HepG2 (cell line): ENCODE data around the gene FBXL12. TPM values are rescaled to one million over a fixed set of nuclear protein-coding genes. Genes with fewer than 3 reads are reported as not detected.
A peak's percentile ranks its signal among the peaks of the same experiment; 100 is the strongest.

Experiments
- ARID2 ChIP-seq: sonication (generic); formaldehyde crosslinking; IDR thresholded peaks from 2 replicates; pipeline ENCODE4 v1.8.1; 2022; ENCODE audit warnings: mild to moderate bottlenecking, missing genetic modification reagents, borderline replicate concordance
- CBX1 ChIP-seq: IDR thresholded peaks from one replicate; pipeline ENCODE4 v1.6.1; 2016; ENCODE audit warnings: antibody characterized with exemption, low read depth
- CREBL2 ChIP-seq: sonication (generic); formaldehyde crosslinking; IDR thresholded peaks from 2 replicates; pipeline ENCODE4 v1.8.1; 2023; ENCODE audit warnings: missing genetic modification reagents, mild to moderate bottlenecking, borderline replicate concordance
- HOXA5 ChIP-seq: sonication (generic); formaldehyde crosslinking; IDR thresholded peaks from 2 replicates; pipeline ENCODE4 v1.4.0; 2020; ENCODE audit warnings: missing genetic modification reagents
- KLF11 ChIP-seq: IDR thresholded peaks from 2 replicates; pipeline ENCODE4 v1.6.1; 2016; ENCODE audit warnings: missing compliant biosample characterization
- NR2C2 ChIP-seq: sonication (generic); formaldehyde crosslinking; IDR thresholded peaks from 2 replicates; pipeline ENCODE4 v1.4.0; 2020; ENCODE audit warnings: missing genetic modification reagents, mild to moderate bottlenecking, moderate library complexity, borderline replicate concordance
- NR3C1 ChIP-seq: sonication (generic); formaldehyde crosslinking; IDR thresholded peaks from 2 replicates; pipeline ENCODE4 v1.4.0; 2020; ENCODE audit warnings: missing genetic modification reagents
- NRL ChIP-seq: sonication (generic); formaldehyde crosslinking; IDR thresholded peaks from 2 replicates; pipeline ENCODE4 v1.5.0; 2020; ENCODE audit warnings: missing genetic modification reagents, mild to moderate bottlenecking, moderate library complexity, borderline replicate concordance
- RCOR2 ChIP-seq: IDR thresholded peaks from 2 replicates; pipeline ENCODE4 v1.6.1; 2016; ENCODE audit warnings: missing biosample characterization, missing genetic modification reagents
- RFX3 ChIP-seq: IDR thresholded peaks from 2 replicates; pipeline ENCODE4 v1.6.1; 2016; ENCODE audit warnings: missing biosample characterization, missing genetic modification reagents
- SETDB1 ChIP-seq: sonication (generic); formaldehyde crosslinking; IDR thresholded peaks from 2 replicates; pipeline ENCODE4 v1.5.1; 2020; ENCODE audit warnings: missing genetic modification reagents, mild to moderate bottlenecking, borderline replicate concordance
- SMAD3 ChIP-seq: sonication (generic); formaldehyde crosslinking; IDR thresholded peaks from 2 replicates; pipeline ENCODE4 v1.4.0; 2020; ENCODE audit warnings: missing genetic modification reagents
- ZBTB25 ChIP-seq: IDR thresholded peaks from 2 replicates; pipeline ENCODE4 v1.6.1; 2018; ENCODE audit warnings: missing genetic modification reagents
- ZNF10 ChIP-seq: sonication (generic); formaldehyde crosslinking; IDR thresholded peaks from 2 replicates; pipeline ENCODE4 v1.4.0; 2020; ENCODE audit warnings: mild to moderate bottlenecking, low read depth, missing genetic modification reagents, borderline replicate concordance
- ZNF138 ChIP-seq: sonication (generic); formaldehyde crosslinking; IDR thresholded peaks from 2 replicates; pipeline ENCODE4 v1.5.0; 2020; ENCODE audit warnings: mild to moderate bottlenecking, low read depth, missing genetic modification reagents
- ZNF263 ChIP-seq: sonication (generic); formaldehyde crosslinking; IDR thresholded peaks from 2 replicates; pipeline ENCODE4 v1.4.0; 2020; ENCODE audit warnings: missing genetic modification reagents
- ZNF317 ChIP-seq: sonication (generic); formaldehyde crosslinking; IDR thresholded peaks from 2 replicates; pipeline ENCODE4 v1.5.0; 2020; ENCODE audit warnings: mild to moderate bottlenecking, missing genetic modification reagents
- ZNF335 ChIP-seq: sonication (generic); formaldehyde crosslinking; IDR thresholded peaks from 2 replicates; pipeline ENCODE4 v1.4.0; 2020; ENCODE audit warnings: missing genetic modification reagents
- ZNF484 ChIP-seq: sonication (generic); formaldehyde crosslinking; IDR thresholded peaks from 2 replicates; pipeline ENCODE4 v1.5.1; 2020; ENCODE audit warnings: mild to moderate bottlenecking, low read depth, missing genetic modification reagents, borderline replicate concordance
- ZNF552 ChIP-seq: sonication (generic); formaldehyde crosslinking; IDR thresholded peaks from 2 replicates; pipeline ENCODE4 v1.9.0; 2022; ENCODE audit warnings: missing genetic modification reagents, mild to moderate bottlenecking, borderline replicate concordance
- ZNF720 ChIP-seq: sonication (generic); formaldehyde crosslinking; IDR thresholded peaks from 2 replicates; pipeline ENCODE4 v1.4.0; 2020; ENCODE audit warnings: missing genetic modification reagents
- ZNF746 ChIP-seq: sonication (generic); formaldehyde crosslinking; IDR thresholded peaks from 2 replicates; pipeline ENCODE4 v1.8.0; 2022; ENCODE audit warnings: mild to moderate bottlenecking, missing genetic modification reagents
- polyA plus RNA-seq, 8 experiments: library from polyadenylated mRNA; depleted of rRNA in 3 of 8; stranded (reverse) in 7 of 8; unstranded in 1 of 8; fragments of >200 nt; fragmentation: Illumina TruSeq in 4 of 8; extraction: Trizol in 4 of 8; gene quantifications; 2 replicates each; pipeline versions ENCODE4 v1.2.1 to v1.2.3, GENCODE V29; 2011 to 2016; ENCODE audit warnings: low read depth in 4 of 8, missing spikeins in 1 of 8, mixed read lengths in 1 of 8; ENCODE audit not compliant: insufficient read depth in 1 of 8
- total RNA-seq, 5 experiments: library from RNA; depleted of rRNA; stranded (reverse); fragments of >200 nt; fragmentation: Illumina TruSeq; extraction: Trizol; gene quantifications; 2 replicates each; pipeline ENCODE4 v1.2.3, GENCODE V29; 2016; ENCODE audit warnings: low read depth in 1 of 5
- TF ChIP-seq, protein P1 (sequence below): sonication (generic); formaldehyde crosslinking; IDR thresholded peaks from 2 replicates; pipeline ENCODE4 v1.4.0; 2020; ENCODE audit warnings: mild to moderate bottlenecking, missing genetic modification reagents
- TF ChIP-seq, protein P2 (sequence below): sonication (generic); formaldehyde crosslinking; IDR thresholded peaks from 2 replicates; pipeline ENCODE4 v1.5.1; 2020; ENCODE audit warnings: mild to moderate bottlenecking, missing genetic modification reagents
- TF ChIP-seq, protein P3 (sequence below): sonication (generic); formaldehyde crosslinking; IDR thresholded peaks from 2 replicates; pipeline ENCODE4 v1.5.0; 2020; ENCODE audit warnings: missing genetic modification reagents

The FBXL12 gene
- total and polyA plus RNA-seq, 2 of the 13 experiments (the other 11 are each of a cell fraction or from before 2014, with no cell fraction given) = 20.4 to 23.1 TPM

- no peak for TF ChIP-seq RCOR2 (CRISPR knock-in tag)
- TF ChIP-seq, protein P1, sequence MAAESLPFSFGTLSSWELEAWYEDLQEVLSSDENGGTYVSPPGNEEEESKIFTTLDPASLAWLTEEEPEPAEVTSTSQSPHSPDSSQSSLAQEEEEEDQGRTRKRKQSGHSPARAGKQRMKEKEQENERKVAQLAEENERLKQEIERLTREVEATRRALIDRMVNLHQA = no peak
- no peak for TF ChIP-seq ZNF138 (CRISPR knock-in tag)
- peak; percentile 60; the same call in 1 of the 2 replicates for TF ChIP-seq ZNF335 (CRISPR knock-in tag)
- peak; percentile 77 for TF ChIP-seq ZBTB25 (CRISPR knock-in tag)
- peak; percentile 70; the same call in 1 of the 2 replicates for TF ChIP-seq SMAD3 (CRISPR knock-in tag)
- TF ChIP-seq, protein P2, sequence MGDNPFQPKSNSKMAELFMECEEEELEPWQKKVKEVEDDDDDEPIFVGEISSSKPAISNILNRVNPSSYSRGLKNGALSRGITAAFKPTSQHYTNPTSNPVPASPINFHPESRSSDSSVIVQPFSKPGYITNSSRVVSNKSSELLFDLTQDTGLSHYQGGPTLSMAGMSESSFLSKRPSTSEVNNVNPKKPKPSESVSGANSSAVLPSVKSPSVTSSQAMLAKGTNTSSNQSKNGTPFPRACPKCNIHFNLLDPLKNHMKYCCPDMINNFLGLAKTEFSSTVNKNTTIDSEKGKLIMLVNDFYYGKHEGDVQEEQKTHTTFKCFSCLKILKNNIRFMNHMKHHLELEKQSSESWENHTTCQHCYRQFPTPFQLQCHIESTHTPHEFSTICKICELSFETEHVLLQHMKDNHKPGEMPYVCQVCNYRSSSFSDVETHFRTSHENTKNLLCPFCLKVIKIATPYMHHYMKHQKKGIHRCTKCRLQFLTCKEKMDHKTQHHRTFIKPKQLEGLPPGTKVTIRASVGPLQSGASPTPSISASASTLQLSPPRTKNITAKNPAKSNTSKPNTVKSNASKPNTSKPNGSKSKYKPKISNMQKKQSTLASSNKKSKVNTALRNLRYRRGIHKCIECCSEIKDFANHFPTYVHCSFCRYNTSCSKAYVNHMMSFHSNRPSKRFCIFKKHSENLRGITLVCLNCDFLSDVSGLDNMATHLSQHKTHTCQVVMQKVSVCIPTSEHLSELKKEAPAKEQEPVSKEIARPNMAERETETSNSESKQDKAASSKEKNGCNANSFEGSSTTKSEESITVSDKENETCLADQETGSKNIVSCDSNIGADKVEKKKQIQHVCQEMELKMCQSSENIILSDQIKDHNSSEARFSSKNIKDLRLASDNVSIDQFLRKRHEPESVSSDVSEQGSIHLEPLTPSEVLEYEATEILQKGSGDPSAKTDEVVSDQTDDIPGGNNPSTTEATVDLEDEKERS (CRISPR knock-in tag) = peak; percentile 58; the same call in 1 of the 2 replicates
- peak; percentile 66 for TF ChIP-seq CBX1
- TF ChIP-seq ZNF720 (CRISPR knock-in tag) = no peak
- TF ChIP-seq ZNF263 = no peak
- TF ChIP-seq NR3C1 (CRISPR knock-in tag) = no peak
- TF ChIP-seq, protein P3, sequence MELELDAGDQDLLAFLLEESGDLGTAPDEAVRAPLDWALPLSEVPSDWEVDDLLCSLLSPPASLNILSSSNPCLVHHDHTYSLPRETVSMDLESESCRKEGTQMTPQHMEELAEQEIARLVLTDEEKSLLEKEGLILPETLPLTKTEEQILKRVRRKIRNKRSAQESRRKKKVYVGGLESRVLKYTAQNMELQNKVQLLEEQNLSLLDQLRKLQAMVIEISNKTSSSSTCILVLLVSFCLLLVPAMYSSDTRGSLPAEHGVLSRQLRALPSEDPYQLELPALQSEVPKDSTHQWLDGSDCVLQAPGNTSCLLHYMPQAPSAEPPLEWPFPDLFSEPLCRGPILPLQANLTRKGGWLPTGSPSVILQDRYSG (CRISPR knock-in tag) = no peak
- no peak; the same call in 1 of the 2 replicates for TF ChIP-seq HOXA5 (CRISPR knock-in tag)
- TF ChIP-seq CREBL2 = no peak
- TF ChIP-seq ZNF317 (CRISPR knock-in tag) = no peak
- TF ChIP-seq SETDB1 = 0 out of 2 replicates have a peak, but pooled peaks have one; percentile 33
- TF ChIP-seq KLF11 (CRISPR knock-in tag) = peak; percentile 93; the same call in 1 of the 2 replicates
- TF ChIP-seq NRL (CRISPR knock-in tag) = peak; percentile 88
- TF ChIP-seq ZNF746 = no peak
- 0 out of 2 replicates have a peak, but pooled peaks have one; percentile 23 for TF ChIP-seq RFX3 (CRISPR knock-in tag)
- no peak for TF ChIP-seq ZNF484 (CRISPR knock-in tag)
- TF ChIP-seq ARID2 (CRISPR knock-in tag) = no peak
- TF ChIP-seq ZNF552 (CRISPR knock-in tag) = peak; percentile 47; the same call in 1 of the 2 replicates
- TF ChIP-seq ZNF10 = no peak
- TF ChIP-seq NR2C2 (CRISPR knock-in tag) = peak; percentile 100
Observed at GRCh38 chr19:9827289-9828238, 8.7 kb upstream of the FBXL12 start, which contains the start of gene UBL5 (continued).
